ENCODE results near the gene PPM1H.

- TF ChIP-seq EZH2 (IDR thresholded peaks at IDR 0.05; ENCODE audit: borderline replicate concordance, low read length), result no peak
- no peak for TF ChIP-seq CTCF (IDR thresholded peaks at IDR 0.05; ENCODE audit: low read length)
These were observed 12.4 kb downstream of the PPM1H start for GRCh38 chr12:62922539-62922938.

All from OCI-LY1 (cell line).